Breast epithelium (tissue), 4 donors: Measurements from ENCODE around the gene VWA2. TPM values are rescaled to one million over a fixed set of nuclear protein-coding genes. Genes with fewer than 3 reads are reported as not detected.

ENCODE experiments used
- DNase-seq, 2 donors: peaks; one replicate each; pipeline ENCODE4 v3.0.0-alpha.2; 2019; ENCODE audit warnings: low spot score in 2 of 2
- H3K27ac ChIP-seq, 2 donors: fragments of 200-600 bp; sonication (generic) in 1 of 2; one replicate each; pipeline ENCODE4 v1.5.1; 2016 to 2019; ENCODE audit warnings: mild to moderate bottlenecking in 1 of 2
- H3K27me3 ChIP-seq, 2 donors: fragments of 200-600 bp; sonication (generic) in 1 of 2; one replicate each; pipeline versions ENCODE4 v1.5.1 to v1.6.0; 2017 to 2019; ENCODE audit warnings: control low read depth in 1 of 2, mild to moderate bottlenecking in 1 of 2
- H3K36me3 ChIP-seq: fragments of 200-600 bp; one replicate; pipeline ENCODE4 v1.5.1; 2019
- H3K4me1 ChIP-seq, 2 donors: fragments of 200-600 bp; sonication (generic); one replicate each; pipeline ENCODE4 v1.5.1; 2016 to 2019; ENCODE audit warnings: control low read depth in 1 of 2
- H3K4me3 ChIP-seq, 3 donors: fragments of 200-600 bp; sonication (generic); 1 replicate in 2 of 3; 2 replicates in 1 of 3; pipeline ENCODE4 v1.5.1; 2016 to 2019; ENCODE audit warnings: mild to moderate bottlenecking in 3 of 3, moderate library complexity in 2 of 3
- H3K9me3 ChIP-seq, 2 donors: fragments of 200-600 bp; sonication (generic) in 1 of 2; one replicate each; pipeline ENCODE4 v1.5.1; 2016 to 2019; ENCODE audit warnings: control low read depth in 1 of 2
- POLR2A ChIP-seq: fragments of 450-650 bp; IDR thresholded peaks from one replicate; pipeline ENCODE4 v1.6.1; 2016; ENCODE audit warnings: antibody characterized with exemption, mild to moderate bottlenecking, moderate library complexity
- POLR2AphosphoS5 ChIP-seq, 3 donors: sonication (generic); formaldehyde crosslinking; IDR thresholded peaks; one replicate each; pipeline ENCODE4 v1.6.1; 2017; ENCODE audit warnings: antibody characterized with exemption in 3 of 3
- intact Hi-C: fragments of 100-400 bp; cut with DNase I; formaldehyde crosslinking; loops from one replicate; pipeline ENCODE4 v1.15.1; 2023; ENCODE audit warnings: low total_unique reads
- total RNA-seq, 3 donors: library from RNA; depleted of rRNA; stranded (reverse); fragments of >200 nt; gene quantifications; one replicate each; pipeline ENCODE4 v1.1.0, GENCODE V29; 2016
- TF ChIP-seq, protein P1 (sequence below), 3 donors: fragments of 450-650 bp; IDR thresholded peaks; one replicate each; pipeline ENCODE4 v1.5.1; 2016 to 2017; ENCODE audit warnings: antibody characterized with exemption in 3 of 3, mild to moderate bottlenecking in 3 of 3, moderate library complexity in 3 of 3

Gene VWA2
- total RNA-seq, 3 donors from 2014 or later: 0.48 to 18.7 (median 8.0) TPM

DNA sequence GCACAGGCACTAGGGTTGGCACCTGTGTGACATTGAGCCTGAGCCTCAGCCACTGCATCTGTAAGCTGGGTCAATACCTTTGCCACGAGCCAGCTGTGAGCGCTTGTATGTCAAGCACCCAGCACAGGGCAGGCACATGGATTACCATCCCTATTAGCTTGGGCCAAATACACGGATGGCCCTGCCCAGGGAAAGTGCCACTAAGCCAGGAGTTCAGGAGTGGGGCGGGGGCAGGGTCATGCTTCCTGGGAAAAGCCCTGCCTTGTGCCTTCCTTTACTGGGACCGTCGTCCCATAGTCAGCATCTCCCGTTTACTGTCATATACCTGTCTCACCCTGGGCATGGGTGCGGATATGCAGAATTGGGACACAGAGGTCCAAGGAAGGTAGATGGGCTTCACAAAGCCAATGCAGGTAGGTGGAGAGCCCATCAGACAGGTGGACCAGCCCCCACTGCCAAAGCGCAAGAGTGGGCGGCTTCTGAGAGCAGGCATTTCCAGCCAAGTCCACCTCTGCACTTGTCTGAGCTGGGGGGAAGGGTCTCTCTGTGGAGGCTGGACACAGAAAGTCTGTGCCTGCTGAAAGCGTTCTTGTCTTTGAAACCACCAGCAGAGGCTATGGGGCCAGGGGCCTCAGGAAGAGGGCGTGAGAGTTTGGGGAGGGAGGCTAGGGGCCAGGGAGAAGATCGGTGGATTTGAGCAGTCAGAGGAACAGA lies 72.6 kb downstream of the VWA2 start:
- peak in 1 of 2 donors; percentile 22 for DNase-seq
- TF ChIP-seq, protein P1, sequence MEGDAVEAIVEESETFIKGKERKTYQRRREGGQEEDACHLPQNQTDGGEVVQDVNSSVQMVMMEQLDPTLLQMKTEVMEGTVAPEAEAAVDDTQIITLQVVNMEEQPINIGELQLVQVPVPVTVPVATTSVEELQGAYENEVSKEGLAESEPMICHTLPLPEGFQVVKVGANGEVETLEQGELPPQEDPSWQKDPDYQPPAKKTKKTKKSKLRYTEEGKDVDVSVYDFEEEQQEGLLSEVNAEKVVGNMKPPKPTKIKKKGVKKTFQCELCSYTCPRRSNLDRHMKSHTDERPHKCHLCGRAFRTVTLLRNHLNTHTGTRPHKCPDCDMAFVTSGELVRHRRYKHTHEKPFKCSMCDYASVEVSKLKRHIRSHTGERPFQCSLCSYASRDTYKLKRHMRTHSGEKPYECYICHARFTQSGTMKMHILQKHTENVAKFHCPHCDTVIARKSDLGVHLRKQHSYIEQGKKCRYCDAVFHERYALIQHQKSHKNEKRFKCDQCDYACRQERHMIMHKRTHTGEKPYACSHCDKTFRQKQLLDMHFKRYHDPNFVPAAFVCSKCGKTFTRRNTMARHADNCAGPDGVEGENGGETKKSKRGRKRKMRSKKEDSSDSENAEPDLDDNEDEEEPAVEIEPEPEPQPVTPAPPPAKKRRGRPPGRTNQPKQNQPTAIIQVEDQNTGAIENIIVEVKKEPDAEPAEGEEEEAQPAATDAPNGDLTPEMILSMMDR (IDR thresholded peaks at IDR 0.05): no peak
- TF ChIP-seq POLR2A (no peak), POLR2AphosphoS5 (IDR thresholded peaks at IDR 0.05) (no peak)
- Histone ChIP-seq H3K9me3 (no peaks in the 10 kb centered on the region), H3K27me3 (no peaks in the 10 kb centered on the region), H3K4me1 (no peaks in the 10 kb centered on the region), H3K36me3 (no peaks in the 10 kb centered on the region), H3K27ac (no peak overlapping the region), H3K4me3 (no peak overlapping the region)
- intact Hi-C loops: no loop called here

DNA sequence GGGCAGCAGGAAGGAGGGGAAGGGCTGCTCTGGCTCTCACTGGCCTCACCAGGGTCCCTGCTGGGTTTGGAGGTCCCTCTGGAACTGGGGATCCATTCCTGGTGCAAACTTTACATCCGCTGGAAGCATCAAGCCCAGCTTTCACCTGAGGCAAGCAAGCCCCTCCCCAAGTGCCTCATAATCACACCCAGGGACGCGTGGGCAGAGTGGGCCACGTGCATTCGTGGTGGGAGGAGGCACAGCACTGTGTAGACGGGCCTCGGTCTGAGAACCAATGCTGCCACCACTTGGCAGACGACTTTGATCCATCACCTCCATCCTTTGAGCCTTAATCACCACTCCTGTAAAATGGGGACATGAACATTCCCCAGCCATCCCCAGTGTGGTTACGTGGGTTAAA lies 74.1 kb downstream of the VWA2 start:
- no peak for TF ChIP-seq POLR2A
- no peak for TF ChIP-seq POLR2AphosphoS5 (IDR thresholded peaks at IDR 0.05)
- no peak for DNase-seq
- Histone ChIP-seq H3K27me3 (no peaks in the 10 kb centered on the region), H3K36me3 (no peaks in the 10 kb centered on the region), H3K27ac (no peak overlapping the region), H3K4me1 (no peaks in the 10 kb centered on the region), H3K4me3 (no peak overlapping the region), H3K9me3 (no peaks in the 10 kb centered on the region)
- intact Hi-C loops: no loop called here

- H3K36me3 ChIP-seq: no peaks in the 10 kb centered on the region
- DNase-seq: peak in 1 of 2 donors; percentile 14
- no peaks in the 10 kb centered on the region for H3K27me3 ChIP-seq
- no peak overlapping the region for H3K4me3 ChIP-seq
- no peaks in the 10 kb centered on the region for H3K9me3 ChIP-seq
- no peak overlapping the region for H3K27ac ChIP-seq
- H3K4me1 ChIP-seq: no peaks in the 10 kb centered on the region
- intact Hi-C loops: no loop called here
- TF ChIP-seq POLR2A (no peak), POLR2AphosphoS5 (IDR thresholded peaks at IDR 0.05) (no peak)
- TF ChIP-seq, protein P1 (IDR thresholded peaks at IDR 0.05): no peak
Observed at GRCh38 chr10:114313866-114314265, 74.8 kb downstream of the VWA2 start.

DNA sequence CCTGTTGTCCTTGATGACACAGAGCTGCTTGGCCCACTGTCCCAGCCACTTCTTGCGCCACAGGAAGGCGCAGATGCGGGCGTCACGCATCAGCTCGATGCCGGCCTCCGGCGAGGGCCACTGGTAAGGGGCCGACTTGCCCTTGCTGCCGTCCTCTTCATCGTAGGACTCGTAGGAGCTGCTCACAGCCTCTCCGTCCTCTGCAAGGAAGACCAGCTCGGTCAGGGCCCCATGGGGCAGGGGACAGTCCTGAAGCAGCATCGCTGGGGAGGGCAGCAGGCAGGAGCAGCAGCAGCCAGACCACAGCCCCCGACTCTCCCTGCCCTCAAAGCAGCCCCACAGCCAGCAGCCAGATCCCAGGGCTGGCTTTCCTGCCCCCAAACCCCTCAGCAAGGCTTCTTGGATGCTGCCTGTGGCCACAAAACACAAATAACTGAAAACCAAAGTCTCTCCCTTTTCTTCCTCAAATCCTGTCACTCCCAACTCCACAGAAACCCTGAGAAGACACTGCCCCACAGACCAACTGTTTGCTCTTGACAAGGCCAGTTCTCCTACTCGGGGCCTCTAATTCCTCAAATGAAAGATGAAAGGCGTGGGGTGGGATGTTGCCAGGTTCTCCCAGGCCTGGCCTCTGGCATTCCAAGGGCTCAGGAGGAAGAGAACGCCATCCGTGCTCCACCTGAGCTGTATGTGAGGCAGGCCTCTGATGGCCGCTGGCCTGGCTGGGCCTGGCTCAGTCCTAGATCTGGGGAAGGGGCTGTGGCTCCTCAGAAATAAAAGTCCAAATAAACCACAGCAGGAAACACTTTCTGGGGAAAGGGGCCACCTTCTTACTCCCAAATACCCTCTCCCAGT lies 76.7 kb downstream of the VWA2 start:
- no peaks in the 10 kb centered on the region for H3K36me3 ChIP-seq
- no peaks in the 10 kb centered on the region for H3K9me3 ChIP-seq
- TF ChIP-seq POLR2AphosphoS5 (IDR thresholded peaks at IDR 0.05): no peak
- no peak for TF ChIP-seq POLR2A
- TF ChIP-seq, protein P1 (IDR thresholded peaks at IDR 0.05): no peak
- H3K4me3 ChIP-seq: no peak overlapping the region
- no peaks in the 10 kb centered on the region for H3K27me3 ChIP-seq
- intact Hi-C loops: no loop called here
- no peak overlapping the region for H3K27ac ChIP-seq
- H3K4me1 ChIP-seq: no peaks in the 10 kb centered on the region
- DNase-seq: peak in 1 of 2 donors; percentile 37

DNA sequence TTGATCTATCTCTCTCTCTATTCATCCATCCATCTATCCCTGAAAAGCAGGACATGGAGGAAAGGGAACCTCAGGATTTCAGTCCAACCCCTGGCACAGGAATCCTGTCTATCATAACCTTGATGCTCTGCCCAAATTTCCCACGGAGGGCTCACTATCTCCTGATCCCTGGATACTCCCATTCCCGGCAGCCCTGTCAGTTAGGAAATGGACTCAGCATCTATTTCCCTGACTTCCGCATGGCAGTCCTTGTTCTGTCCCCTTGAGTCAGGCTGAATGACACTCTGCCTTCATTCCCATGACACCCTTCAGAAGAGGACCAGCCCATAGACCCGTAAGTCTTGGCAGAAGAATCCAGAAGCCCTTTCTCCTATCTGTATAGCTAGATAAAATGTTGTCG lies 77.7 kb downstream of the VWA2 start:
- intact Hi-C loops: no loop called here
- Histone ChIP-seq H3K9me3 (no peaks in the 10 kb centered on the region), H3K27ac (no peak overlapping the region), H3K4me1 (no peaks in the 10 kb centered on the region), H3K4me3 (no peak overlapping the region), H3K36me3 (no peaks in the 10 kb centered on the region), H3K27me3 (no peaks in the 10 kb centered on the region)
- no peak for DNase-seq
- TF ChIP-seq, protein P1 (IDR thresholded peaks at IDR 0.05): no peak
- TF ChIP-seq POLR2AphosphoS5 (IDR thresholded peaks at IDR 0.05) (no peak), POLR2A (no peak)
